ENCODE results near the gene SCYL1. TPM values are rescaled to one million over a fixed set of nuclear protein-coding genes. Genes with fewer than 3 reads are reported as not detected.
A peak's percentile ranks its signal among the peaks of the same experiment; 100 is the strongest.
"Not testable (repeated sequence)": the region's sequence is repeated elsewhere in the genome, so short reads cannot be mapped to it uniquely, and the experiment has no call there.

SCYL1 gene
- total RNA-seq, 1 donor from 2014 or later, result 128 TPM

GRCh38 chr11:65504674-65505465 is 20.0 kb upstream of the SCYL1 start:
- DNase-seq (ENCODE audit: low read depth), result peak; percentile 64

GRCh38 chr11:65505466-65506289 is 19.2 kb upstream of the SCYL1 start:
- peak; percentile 54 for DNase-seq (ENCODE audit: low read depth)

- no peak for DNase-seq (ENCODE audit: low read depth)
Measured at GRCh38 chr11:65506290-65506771, 18.6 kb upstream of the SCYL1 start.

DNA sequence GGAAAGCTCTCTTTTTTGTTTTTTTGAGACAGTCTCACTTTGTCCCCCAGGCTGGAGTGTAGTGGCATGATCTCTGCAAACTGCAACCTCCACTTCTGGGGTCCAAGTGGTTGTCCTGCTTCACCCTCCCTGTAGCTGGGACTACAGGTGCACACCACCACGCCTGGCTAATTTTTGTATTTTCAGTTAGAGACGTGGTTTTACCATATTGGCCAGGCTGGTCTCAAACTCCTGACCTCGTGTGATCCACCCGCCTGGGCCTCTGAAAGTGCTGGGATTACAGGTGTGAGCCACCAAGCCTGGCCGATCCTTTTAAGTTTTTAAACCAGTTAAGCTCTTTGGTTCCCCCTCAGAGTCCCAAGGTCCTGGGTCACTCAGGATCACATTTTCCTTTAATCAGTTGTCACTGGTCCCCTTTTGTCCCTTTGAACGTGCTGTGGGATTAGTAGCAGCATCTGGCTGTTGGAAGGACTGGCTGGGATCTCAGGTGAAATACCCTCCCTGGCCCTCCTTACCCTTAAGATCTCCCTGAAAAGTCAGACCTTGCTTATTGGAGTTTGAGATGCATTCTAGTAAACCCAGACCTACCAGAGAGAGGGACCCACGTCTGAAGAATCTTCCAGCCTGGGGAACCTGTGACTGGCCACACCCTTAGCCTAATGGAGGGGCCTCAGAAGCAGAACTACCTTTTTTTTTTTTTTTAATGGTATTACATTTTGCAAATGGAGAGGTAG is 17.9 kb upstream of the SCYL1 start:
- no peak for DNase-seq (ENCODE audit: low read depth)

- not testable (repeated sequence) for DNase-seq (ENCODE audit: low read depth)
Measured at GRCh38 chr11:65512311-65512710, 12.6 kb upstream of the SCYL1 start.

- no peak for DNase-seq (ENCODE audit: low read depth)
Measured at GRCh38 chr11:65516135-65516968, 8.5 kb upstream of the SCYL1 start.

DNA sequence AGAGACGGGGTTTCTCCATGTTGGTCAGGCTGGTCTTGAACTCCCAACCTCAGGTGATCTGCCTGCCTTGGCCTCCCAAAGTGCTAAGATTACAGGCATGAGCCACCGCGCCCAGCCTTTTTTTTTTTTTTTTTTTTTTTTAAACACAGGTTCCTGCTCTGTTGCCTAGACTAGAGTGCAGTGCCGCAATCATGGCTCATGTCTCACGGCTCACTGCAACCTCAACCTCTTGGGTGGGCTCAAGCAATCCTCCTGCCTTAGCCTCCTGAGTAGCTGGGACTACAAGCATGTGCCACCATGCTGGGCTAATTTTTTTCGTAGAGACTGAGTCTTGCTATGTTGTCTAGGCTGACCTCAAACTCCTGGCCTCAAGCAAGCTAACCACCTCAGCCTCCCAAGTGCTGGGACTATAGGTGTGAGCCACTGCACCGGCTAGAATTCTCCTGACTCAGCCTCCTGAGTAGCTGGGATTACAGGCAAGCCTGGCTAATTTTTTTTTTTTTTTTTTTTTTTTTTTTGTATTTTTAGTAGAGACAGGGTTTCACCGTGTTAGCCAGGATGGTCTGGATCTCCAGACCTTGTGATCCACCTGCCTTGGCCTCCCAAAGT is 5.8 kb upstream of the SCYL1 start:
- DNase-seq (ENCODE audit: low read depth), result not testable (repeated sequence)

DNA sequence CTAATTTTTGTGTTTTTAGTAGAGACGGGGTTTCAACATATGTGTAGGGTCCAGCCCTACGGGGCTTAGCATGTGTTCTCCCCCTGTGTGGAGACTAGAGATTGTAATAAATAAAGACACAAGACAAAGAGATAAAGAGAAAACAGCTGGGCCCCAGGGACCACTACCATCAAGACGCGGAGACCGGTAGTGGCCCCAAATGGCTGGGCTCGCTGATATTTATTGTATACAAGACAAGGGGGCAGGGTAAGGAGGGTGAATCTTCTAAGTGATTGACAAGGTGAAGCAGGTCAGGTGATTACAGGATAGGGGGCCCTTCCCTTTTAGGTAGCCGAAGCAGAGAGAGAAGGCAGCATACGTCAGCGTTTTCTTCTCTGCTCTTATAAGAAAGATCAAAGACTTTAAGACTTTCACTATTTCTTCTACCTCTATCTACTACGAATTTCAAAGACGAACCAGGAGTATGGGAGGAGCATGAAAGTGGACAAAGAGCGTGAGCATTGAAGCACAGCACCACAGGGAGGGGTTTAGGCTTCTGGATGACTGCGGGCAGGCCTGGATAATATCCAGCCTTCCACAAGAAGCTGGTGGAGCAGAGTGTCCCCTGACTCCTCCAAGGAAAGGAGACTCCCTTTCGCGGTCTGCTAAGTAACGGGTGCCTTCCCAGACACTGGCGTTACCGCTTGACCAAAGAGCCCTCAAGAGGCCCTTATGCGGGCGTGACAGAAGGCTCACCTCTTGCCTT is 2.9 kb upstream of the SCYL1 start:
- not testable (repeated sequence) for DNase-seq (ENCODE audit: low read depth)

- not testable (repeated sequence) for DNase-seq (ENCODE audit: low read depth)
Measured at GRCh38 chr11:65522718-65523630, 1.9 kb upstream of the SCYL1 start.

DNA sequence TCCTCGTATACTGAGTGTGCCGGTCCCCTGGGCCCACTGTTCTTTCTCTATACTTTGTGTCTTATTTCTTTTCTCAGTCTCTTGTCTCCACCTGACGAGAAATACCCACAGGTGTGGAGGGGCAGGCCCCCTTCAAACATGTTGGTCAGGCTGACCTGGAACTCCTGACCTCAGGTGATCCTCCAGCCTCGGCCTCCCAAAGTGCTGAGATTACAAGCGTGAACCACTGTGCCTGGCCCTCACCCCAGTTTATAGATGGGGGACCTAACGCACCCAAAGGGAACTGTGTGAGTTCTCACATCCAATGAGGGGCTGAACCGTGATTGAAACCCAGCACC is 1.3 kb upstream of the SCYL1 start:
- DNase-seq (ENCODE audit: low read depth), result not testable (repeated sequence)

- DNase-seq (ENCODE audit: low read depth), result no peak
Measured at GRCh38 chr11:65524014-65524740, 706 bp upstream of the SCYL1 start.

- DNase-seq (ENCODE audit: low read depth), result no peak
Measured at GRCh38 chr11:65525546-65526480, 930 bp downstream of the SCYL1 start.

- no peak for DNase-seq (ENCODE audit: low read depth)
Measured at GRCh38 chr11:65526744-65527143, 1.9 kb downstream of the SCYL1 start.

GRCh38 chr11:65528819-65529350 is 4.0 kb downstream of the SCYL1 start:
- no peak for DNase-seq (ENCODE audit: low read depth)

DNA sequence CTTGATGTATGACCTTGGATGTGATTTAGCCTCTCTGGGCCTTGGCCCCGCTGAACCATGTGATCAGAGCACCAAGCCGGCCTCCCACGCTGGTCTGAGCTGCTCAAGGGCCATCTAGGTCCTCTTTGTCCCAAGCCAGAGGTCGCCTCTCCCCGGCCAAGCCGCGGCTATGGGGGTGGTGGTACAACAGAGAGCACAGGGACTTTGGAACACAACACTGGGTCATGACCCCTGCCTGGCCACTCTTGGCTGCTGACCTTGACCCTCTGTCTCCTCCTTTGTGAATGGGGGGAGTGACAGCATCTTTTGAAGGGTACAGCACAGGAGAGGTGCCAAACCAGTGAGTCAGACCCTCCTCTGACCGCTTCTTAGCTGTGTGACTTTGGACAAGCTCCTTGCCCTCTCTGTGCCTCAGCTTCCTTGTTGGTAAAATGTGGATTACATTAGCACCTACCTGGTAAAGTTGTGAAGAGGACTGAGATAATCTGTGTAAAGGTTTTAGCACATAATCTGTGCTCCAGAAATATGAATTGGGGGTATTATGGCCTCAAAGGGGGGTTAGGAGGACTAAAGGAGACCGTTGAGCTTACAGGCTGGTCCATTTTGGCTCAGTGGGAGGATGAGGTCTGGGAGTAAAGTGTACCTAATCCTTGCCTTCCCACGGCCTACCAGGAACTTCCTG is 4.7 kb downstream of the SCYL1 start:
- no peak for DNase-seq (ENCODE audit: low read depth)

DNA sequence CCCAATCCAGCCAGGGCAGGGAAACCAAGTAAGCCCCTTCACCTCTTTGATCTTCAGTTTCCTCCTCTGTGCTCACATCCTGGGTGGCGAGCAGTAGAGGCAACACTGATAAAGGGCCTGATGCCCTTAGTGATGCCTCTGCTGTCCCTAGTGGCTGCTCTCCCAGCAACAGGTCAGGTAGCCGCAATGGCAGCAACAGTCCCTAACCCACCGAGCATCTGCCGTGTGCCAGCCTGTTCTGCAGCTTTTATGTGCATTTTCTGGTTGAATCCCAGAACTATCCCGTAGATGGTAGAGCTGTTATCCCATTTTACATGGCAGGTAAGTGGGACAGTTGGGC is 5.2 kb downstream of the SCYL1 start:
- DNase-seq (ENCODE audit: low read depth), result no peak
